Right kidney (tissue), 9 donors: Measurements from ENCODE around the gene DCLRE1C.
A peak's percentile ranks its signal among the peaks of the same experiment; 100 is the strongest.
"Not testable (repeated sequence)": the region's sequence is repeated elsewhere in the genome, so short reads cannot be mapped to it uniquely, and the experiment has no call there.

ENCODE experiments used
- DNase-seq: peaks from one replicate; pipeline ENCODE4 v3.0.0-alpha.2; 2016
- long read RNA-seq, 8 donors: transcript quantifications; one replicate each; lab custom pipeline, GENCODE V29; 2026

DCLRE1C gene
- long read RNA-seq, donor 1, partial matches to known transcripts: 0 of 1 reads
- long read RNA-seq, donor 1, other reads (novel, unspliced or antisense): 0 of 1 reads
- long read RNA-seq, donor 2, partial matches to known transcripts: 0 of 2 reads
- long read RNA-seq, donor 2, other reads (novel, unspliced or antisense): 0 of 2 reads
- long read RNA-seq, donor 3, partial matches to known transcripts: 0 of 2 reads
- long read RNA-seq, donor 3, other reads (novel, unspliced or antisense): 0 of 2 reads
- long read RNA-seq, donor 4: 0 reads
- long read RNA-seq, donor 5, partial matches to known transcripts: 0 of 2 reads
- long read RNA-seq, donor 5, other reads (novel, unspliced or antisense): 0 of 2 reads
- long read RNA-seq, donor 6: 0 reads
- long read RNA-seq, donor 7, partial matches to known transcripts: 0 of 3 reads
- long read RNA-seq, donor 7, other reads (novel, unspliced or antisense): 0 of 3 reads
- long read RNA-seq, donor 8, partial matches to known transcripts: 0 of 1 reads
- long read RNA-seq, donor 8, other reads (novel, unspliced or antisense): 0 of 1 reads

- DNase-seq: peak; percentile 96
Observed at GRCh38 chr10:14954001-14954770, at the start of gene DCLRE1C. Gene DCLRE1C, minus strand, starts transcription at chr10:14954096. Its CDS starts 86 bp downstream, at chr10:14954010.

- DNase-seq: no peak
Observed at GRCh38 chr10:14995964-14996565, 42.2 kb upstream of the DCLRE1C start.

- not testable (repeated sequence) for DNase-seq
Observed at GRCh38 chr10:14993500-14994455, 39.9 kb upstream of the DCLRE1C start.

DNA sequence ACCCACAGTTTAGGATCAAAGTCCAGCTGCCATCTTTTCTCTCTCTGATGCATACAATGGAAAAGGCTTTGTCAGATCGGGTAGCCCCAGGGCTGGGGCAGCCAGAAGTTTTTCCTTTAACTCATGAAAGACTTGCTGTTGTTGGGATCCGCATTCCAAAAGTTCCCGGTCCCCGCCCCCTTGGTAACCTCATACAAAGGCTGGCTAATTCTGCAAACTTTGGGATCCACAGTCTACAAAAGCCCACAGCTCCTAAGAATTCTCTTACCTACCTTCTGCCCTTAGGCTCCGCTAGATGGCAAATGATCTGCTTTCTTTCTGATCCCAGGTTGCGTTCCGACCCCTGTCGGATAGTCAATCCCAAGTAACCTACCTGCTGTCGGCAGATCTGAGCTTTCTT lies 38.4 kb upstream of the DCLRE1C start:
- DNase-seq: not testable (repeated sequence)

DNA sequence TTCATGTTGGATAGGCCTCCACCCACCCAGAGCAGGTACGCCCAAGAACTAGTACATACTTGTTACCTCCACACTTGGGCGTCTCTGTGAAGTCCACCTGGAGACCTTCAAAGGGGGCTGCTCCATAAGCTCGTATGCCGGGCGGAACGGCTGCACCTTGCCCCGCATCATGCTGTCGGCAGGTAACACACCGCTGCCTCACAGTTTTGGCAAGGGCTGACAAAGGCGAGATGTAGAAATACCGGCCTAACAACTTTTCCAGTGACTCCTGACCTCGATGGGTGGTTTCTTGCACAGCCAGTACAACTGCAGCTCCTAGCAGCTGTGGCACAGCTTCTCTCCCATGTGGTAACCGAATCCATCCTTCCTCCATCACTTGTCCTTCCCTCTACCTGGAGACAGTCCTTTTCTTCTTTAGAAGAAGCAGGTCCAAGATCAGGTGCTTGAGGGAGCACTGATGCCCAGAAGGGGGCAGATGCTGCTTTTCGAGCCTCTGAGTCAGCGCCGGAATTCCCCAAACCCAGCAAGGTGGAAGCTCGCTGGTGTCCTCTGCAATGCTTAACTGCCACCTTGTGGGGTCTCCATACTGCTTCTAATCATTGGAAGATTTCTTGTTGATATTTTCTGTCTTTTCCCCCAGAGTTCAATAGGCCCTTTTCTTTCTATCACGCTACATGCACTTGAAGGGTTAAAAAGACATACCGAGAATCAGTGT lies 37.3 kb upstream of the DCLRE1C start:
- not testable (repeated sequence) for DNase-seq

DNA sequence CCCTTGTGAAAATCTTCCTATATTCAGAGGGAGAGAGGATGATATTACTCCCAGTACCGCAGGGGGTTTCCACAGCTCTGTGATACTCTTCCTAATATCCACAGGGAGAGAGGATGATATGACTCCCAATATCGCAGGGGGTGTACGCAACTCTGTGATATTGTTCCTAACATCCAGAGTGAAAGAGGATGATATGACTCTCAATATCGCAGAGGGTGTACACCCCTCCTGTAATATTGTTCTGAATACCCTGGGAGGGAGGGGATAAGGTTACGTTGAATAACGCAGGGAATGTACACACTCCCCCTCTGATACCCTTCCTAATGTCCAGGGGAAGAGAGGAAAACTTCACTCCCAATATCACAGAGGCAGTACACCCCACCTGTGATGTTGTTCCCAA lies 35.7 kb upstream of the DCLRE1C start:
- DNase-seq: not testable (repeated sequence)

- DNase-seq: no peak
Observed at GRCh38 chr10:14982744-14983143, 28.8 kb upstream of the DCLRE1C start.

- no peak for DNase-seq
Observed at GRCh38 chr10:14975672-14976273, 21.9 kb upstream of the DCLRE1C start.

- not testable (repeated sequence) for DNase-seq
Observed at GRCh38 chr10:14974153-14974998, 20.5 kb upstream of the DCLRE1C start.

DNA sequence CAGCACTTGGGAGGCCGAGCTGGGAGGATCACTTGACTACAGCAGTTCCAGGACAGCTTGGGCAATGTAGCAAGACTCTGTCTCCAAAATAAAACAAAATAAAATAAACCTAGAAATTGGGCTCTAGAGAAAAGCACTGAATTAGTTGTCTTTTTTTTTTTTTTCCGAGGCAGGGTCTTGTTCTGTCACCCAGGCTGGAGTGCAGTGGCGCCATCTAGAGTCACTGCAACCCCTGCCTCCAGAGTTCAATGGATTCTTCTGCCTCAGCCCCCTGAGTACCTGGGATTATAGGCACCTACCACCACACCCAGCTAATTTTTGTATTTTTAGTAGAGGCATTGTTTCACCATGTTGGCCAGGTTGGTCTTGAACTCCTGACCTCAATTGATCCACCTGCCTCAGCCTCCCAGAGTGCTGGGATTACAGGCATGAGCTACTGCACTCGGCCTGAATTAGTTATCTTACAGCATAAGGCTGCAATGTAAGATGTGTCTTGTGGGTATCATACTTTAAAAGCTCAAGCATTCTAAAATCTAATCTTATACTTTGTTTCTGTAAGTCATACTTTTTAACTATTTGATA lies 18.1 kb upstream of the DCLRE1C start:
- peak; percentile 29 for DNase-seq

GRCh38 chr10:14967897-14968296 lies 14.0 kb upstream of the DCLRE1C start:
- DNase-seq: no peak

DNA sequence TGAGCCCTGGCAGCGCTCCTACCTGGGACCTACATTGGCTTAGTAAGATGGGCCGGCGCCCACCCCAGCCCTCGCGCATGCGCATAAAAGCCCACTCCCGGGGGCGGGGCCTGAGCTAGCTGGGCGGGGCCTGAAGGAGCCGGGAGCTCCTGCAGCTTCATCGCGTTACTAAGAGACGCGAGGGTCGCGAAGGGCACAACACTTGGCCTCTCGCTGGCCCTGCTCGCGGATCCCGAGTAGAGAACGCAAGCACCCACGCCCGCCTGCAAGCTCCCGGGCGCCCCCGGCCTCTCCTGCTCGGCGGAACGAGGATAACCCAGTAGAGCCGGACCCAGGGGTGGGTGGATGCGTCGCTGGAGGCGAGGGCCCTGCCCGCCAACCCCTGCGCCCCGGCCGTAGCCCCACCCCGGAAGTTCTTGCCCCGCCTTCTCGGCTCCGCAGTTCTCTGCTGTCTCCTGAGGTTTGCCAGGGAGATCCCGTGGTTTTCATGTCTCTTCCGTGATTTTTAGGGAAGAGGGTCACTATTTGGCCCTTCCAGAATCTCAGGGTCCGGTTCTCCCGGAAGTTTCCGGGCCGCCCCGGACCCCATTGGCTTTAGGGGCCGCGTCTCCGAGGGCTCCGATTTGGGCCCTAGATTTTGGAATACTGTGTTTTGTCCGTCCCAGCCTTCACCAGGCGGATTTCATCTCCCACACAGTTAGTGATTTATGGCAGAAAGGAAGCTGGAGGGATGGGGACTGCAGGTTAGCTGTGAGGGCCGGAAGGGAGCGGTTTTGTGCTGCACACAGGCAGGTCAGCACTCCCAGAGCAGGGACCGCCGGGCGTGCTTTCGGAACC lies 5.5 kb upstream of the DCLRE1C start, which contains the start of gene MEIG1:
MEIG1 (plus strand) TSS at position 168 of the 837 bp plus-strand sequence. CDS start 7,081 bp downstream, outside the sequence.
- DNase-seq: peak; percentile 100

- no peak for DNase-seq
Observed at GRCh38 chr10:14958872-14959220, 5.0 kb upstream of the DCLRE1C start.

DNA sequence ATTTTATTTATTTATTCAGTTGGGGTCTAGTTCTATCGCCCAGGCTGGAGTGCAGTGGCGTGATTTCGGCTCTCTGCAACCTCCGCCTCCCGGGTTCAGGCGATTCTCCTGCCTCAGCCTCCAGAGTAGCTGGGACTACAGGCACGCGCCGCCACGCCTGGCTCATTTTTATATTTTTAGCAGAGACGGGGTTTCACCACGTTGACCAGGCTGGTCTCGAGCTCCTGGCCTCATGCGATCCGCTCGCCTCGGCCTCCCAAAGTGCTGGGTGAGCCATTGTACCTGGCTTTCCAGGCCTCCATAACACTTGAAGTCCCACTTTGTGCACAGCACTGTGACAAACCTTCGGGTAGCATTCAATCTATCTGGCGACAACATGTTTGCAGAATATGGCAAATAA lies 1.0 kb upstream of the DCLRE1C start:
- no peak for DNase-seq

DNA sequence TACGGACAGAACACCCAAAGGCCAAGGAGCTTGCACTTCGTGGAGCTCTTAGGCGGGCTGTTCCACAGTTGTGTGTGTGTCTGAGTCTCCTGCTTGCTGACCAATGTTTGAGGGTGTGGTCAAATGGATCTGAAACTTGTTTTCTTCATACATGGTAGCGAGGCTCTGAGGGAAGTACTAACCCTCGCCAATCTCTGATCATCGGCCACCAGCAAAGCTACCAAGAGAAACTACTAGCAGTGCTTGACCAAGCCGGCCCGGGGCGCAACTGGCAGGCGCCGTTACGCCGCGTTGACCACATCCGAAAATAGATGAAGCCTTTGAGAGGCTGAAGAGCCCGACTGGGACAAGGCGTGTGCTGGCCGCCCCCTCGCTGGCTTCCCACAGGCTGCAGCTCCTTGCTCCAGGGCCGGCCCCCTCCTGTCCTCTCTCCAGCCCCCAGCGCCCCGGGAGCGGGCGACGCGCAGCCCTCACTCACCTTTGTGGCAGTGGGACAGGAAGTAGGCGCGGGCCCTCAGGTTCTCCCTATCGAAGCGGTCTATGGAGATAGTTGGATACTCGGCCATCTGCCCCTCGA lies 384 bp downstream of the DCLRE1C start:
- no peak for DNase-seq

GRCh38 chr10:14952851-14953423 lies 959 bp downstream of the DCLRE1C start:
- no peak for DNase-seq

- DNase-seq: no peak
Observed at GRCh38 chr10:14949291-14949690, 4.6 kb downstream of the DCLRE1C start.
